Left lung (tissue), 14 donors: ENCODE measurements around the gene PRMT3. TPM values are rescaled to one million over a fixed set of nuclear protein-coding genes. Genes with fewer than 3 reads are reported as not detected.

Source experiments
- ATAC-seq: fragments of 200-7000 bp; cut with Tn5 transposase; one replicate; pipeline ENCODE4 v1.9.1; 2020; ENCODE audit warnings: moderate library complexity
- DNase-seq, 4 donors: peaks; one replicate each; pipeline ENCODE4 v3.0.0-alpha.2; 2013 to 2020
- H3K27ac ChIP-seq, 2 donors: fragments of 200-600 bp; sonication (generic) in 1 of 2; one replicate each; pipeline versions ENCODE4 v1.5.0 to v1.8.0; 2020 to 2021
- H3K27me3 ChIP-seq, 2 donors: fragments of 200-600 bp; sonication (generic) in 1 of 2; one replicate each; pipeline versions ENCODE4 v1.5.0 to v1.8.0; 2020 to 2021
- H3K36me3 ChIP-seq, 2 donors: fragments of 200-600 bp; sonication (generic) in 1 of 2; one replicate each; pipeline versions ENCODE4 v1.5.0 to v1.8.0; 2020 to 2021
- H3K4me1 ChIP-seq, 2 donors: fragments of 200-600 bp; one replicate each; pipeline ENCODE4 v1.8.0; 2021
- H3K4me3 ChIP-seq, 2 donors: fragments of 200-600 bp; sonication (generic) in 1 of 2; one replicate each; pipeline versions ENCODE4 v1.5.0 to v1.8.0; 2020 to 2021; ENCODE audit warnings: mild to moderate bottlenecking in 1 of 2
- H3K9me3 ChIP-seq, 2 donors: fragments of 200-600 bp; sonication (generic) in 1 of 2; one replicate each; pipeline versions ENCODE4 v1.5.0 to v1.8.0; 2020 to 2021
- CTCF ChIP-seq, 2 donors: fragments of 200-600 bp; sonication (generic) in 1 of 2; IDR thresholded peaks; one replicate each; pipeline versions ENCODE4 v1.5.0 to v1.8.0; 2021; ENCODE audit warnings: antibody characterized with exemption in 2 of 2
- intact Hi-C, 2 donors: fragments of 100-400 bp; cut with DNase I; formaldehyde crosslinking; loops; one replicate each; pipeline versions ENCODE4 v1.11.2 to v1.14.2; 2022
- long read RNA-seq, 12 donors: library from polyadenylated mRNA in 2 of 12; unstranded in 2 of 12; transcript quantifications; one replicate each; pipeline ENCODE4 v2.0.0 and lab custom pipeline, GENCODE V29; 2019 to 2026
- polyA plus RNA-seq, 6 donors: library from polyadenylated mRNA; unstranded; fragments of 120-200 nt; gene quantifications; one replicate each; pipeline ENCODE4 v1.2.1, GENCODE V29; 2013; ENCODE audit not compliant: insufficient read length in 6 of 6
- total RNA-seq, 2 donors: library from RNA; stranded (reverse); fragmentation: NEBNext Ultra II Directional; extraction: Animal tissue kit (Norgen Biotek cat#: 25700); gene quantifications; one replicate each; pipeline ENCODE4 v1.2.1, GENCODE V29; 2021
- donor health status: DM: no; HTN: yes; CAD: no.
- donor health status: DM: no; HTN: no; CAD: no.

The PRMT3 gene
- total RNA-seq (10 to 100 TPM in 1 of 2 donors, 1 to 10 TPM in 1; 8.0 to 13.2 TPM), polyA plus RNA-seq (10 to 100 TPM; 13.9 to 17.3 (median 16.0) TPM)
- long read RNA-seq, donor 1, full-length matches to known transcripts: 6 of 6 reads
- long read RNA-seq, donor 1, partial matches to known transcripts: 0 of 6 reads
- long read RNA-seq, donor 1, other reads (novel, unspliced or antisense): 0 of 6 reads
- long read RNA-seq, donor 2, full-length matches to known transcripts: 6 of 6 reads
- long read RNA-seq, donor 2, partial matches to known transcripts: 0 of 6 reads
- long read RNA-seq, donor 2, other reads (novel, unspliced or antisense): 0 of 6 reads
- long read RNA-seq, donor 3, full-length matches to known transcripts: 7 of 7 reads
- long read RNA-seq, donor 3, partial matches to known transcripts: 0 of 7 reads
- long read RNA-seq, donor 3, other reads (novel, unspliced or antisense): 0 of 7 reads
- long read RNA-seq, donor 4, partial matches to known transcripts: 0 of 1 reads
- long read RNA-seq, donor 4, other reads (novel, unspliced or antisense): 0 of 1 reads
- long read RNA-seq, donor 5, full-length matches to known transcripts: 4 of 4 reads
- long read RNA-seq, donor 5, partial matches to known transcripts: 0 of 4 reads
- long read RNA-seq, donor 5, other reads (novel, unspliced or antisense): 0 of 4 reads
- long read RNA-seq, donor 6, full-length matches to known transcripts: 8 of 8 reads
- long read RNA-seq, donor 6, partial matches to known transcripts: 0 of 8 reads
- long read RNA-seq, donor 6, other reads (novel, unspliced or antisense): 0 of 8 reads
- long read RNA-seq, donor 7, full-length matches to known transcripts: 5 of 5 reads
- long read RNA-seq, donor 7, partial matches to known transcripts: 0 of 5 reads
- long read RNA-seq, donor 7, other reads (novel, unspliced or antisense): 0 of 5 reads
- long read RNA-seq, donor 8, full-length matches to known transcripts: 3 of 3 reads
- long read RNA-seq, donor 8, partial matches to known transcripts: 0 of 3 reads
- long read RNA-seq, donor 8, other reads (novel, unspliced or antisense): 0 of 3 reads
- long read RNA-seq, donor 9: 0 reads
- long read RNA-seq, donor 10, partial matches to known transcripts: 0 of 1 reads
- long read RNA-seq, donor 10, other reads (novel, unspliced or antisense): 0 of 1 reads
- long read RNA-seq, donor 11, full-length matches to known transcripts: 4 of 4 reads
- long read RNA-seq, donor 11, partial matches to known transcripts: 0 of 4 reads
- long read RNA-seq, donor 11, other reads (novel, unspliced or antisense): 0 of 4 reads
- long read RNA-seq, donor 12, full-length matches to known transcripts: 7 of 7 reads
- long read RNA-seq, donor 12, partial matches to known transcripts: 0 of 7 reads
- long read RNA-seq, donor 12, other reads (novel, unspliced or antisense): 0 of 7 reads

DNA sequence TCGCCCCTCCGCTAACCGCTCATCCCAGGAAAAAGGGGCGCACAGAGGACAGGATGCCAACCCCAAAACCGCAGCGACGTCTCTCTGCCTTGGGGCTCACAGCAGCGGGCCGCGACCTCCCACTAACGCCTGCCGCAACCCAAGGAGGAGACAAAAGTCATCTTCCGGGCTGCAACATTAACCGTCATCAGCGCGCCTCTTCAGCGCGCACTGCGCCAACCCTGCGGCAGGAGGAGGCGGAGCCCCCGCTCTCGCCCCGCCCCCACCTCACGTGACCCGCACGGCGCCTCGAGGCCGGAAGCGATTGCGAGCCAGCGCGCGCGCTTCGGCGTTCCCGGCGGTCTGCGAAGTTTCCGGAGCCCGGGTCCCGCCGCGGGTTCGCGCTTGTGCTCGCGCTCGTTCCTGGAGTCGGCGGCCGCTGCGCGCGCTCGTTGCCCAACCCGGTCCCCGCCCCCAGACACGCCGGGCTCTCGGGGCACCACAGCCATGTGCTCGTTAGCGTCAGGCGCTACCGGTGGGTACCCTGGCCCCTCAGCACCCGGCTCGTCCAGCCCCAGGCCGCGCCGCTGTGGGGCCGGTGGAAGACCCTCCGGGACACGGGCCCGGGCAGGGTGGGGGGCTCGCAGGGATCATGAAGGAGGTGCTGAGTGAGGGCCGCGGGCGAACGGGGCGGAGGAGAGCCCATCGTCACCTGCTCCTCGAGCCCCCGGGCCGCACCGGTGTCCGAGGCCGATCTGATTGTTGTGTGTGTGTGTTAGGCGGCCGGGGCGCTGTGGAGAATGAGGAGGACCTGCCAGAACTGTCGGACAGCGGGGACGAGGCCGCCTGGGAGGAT, at the start of gene PRMT3:
TSS of gene PRMT3 (plus strand) at position 456 of the 835 bp plus-strand sequence. CDS start at position 487, 31 bp downstream.
- peak; percentile 96 to 99 (median 97) for DNase-seq
- Histone ChIP-seq H3K4me1 (peaks cover 11 to 18% of the 10 kb centered on the region in 2 donors), H3K4me3 (peak within 1 kb of the TSS; percentile 82 to 85), H3K27ac (peak within 1 kb of the TSS; percentile 91 to 92), H3K9me3 (no peaks in the 10 kb centered on the region), H3K27me3 (no peaks in the 10 kb centered on the region), H3K36me3 (peaks cover 0 to 26% of the 10 kb centered on the region in 2 donors)
- ATAC-seq: peak; percentile 97
- peak; percentile 55 to 92 for TF ChIP-seq CTCF (IDR thresholded peaks at IDR 0.05)
- intact Hi-C loops: no loop called here

- DNase-seq (peak in 1 of 4 donors; percentile 41), ATAC-seq (no peak)
- Histone ChIP-seq H3K27ac (no peak overlapping the region), H3K4me3 (no peak overlapping the region), H3K4me1 (no peaks in the 10 kb centered on the region), H3K36me3 (no peaks in the 10 kb centered on the region), H3K27me3 (peaks cover 10 to 37% of the 10 kb centered on the region in 2 donors), H3K9me3 (no peaks in the 10 kb centered on the region)
- no peak for TF ChIP-seq CTCF (IDR thresholded peaks at IDR 0.05)
- intact Hi-C loops: no loop called here
Measured at GRCh38 chr11:20342347-20343141, 45.0 kb upstream of the PRMT3 start.

- intact Hi-C loops: no loop called here
- peaks cover 0 to 10% of the 10 kb centered on the region in 2 donors for H3K27me3 ChIP-seq
- no peaks in the 10 kb centered on the region for H3K9me3 ChIP-seq
- H3K4me1 ChIP-seq: no peaks in the 10 kb centered on the region
- no peak for DNase-seq
- H3K4me3 ChIP-seq: no peak overlapping the region
- no peak overlapping the region for H3K27ac ChIP-seq
- TF ChIP-seq CTCF (IDR thresholded peaks at IDR 0.05): no peak
- no peak for ATAC-seq
- H3K36me3 ChIP-seq: no peaks in the 10 kb centered on the region
Measured at GRCh38 chr11:20351136-20351535, 36.4 kb upstream of the PRMT3 start.

GRCh38 chr11:20351751-20352262, 35.7 kb upstream of the PRMT3 start:
- peaks cover 0 to 10% of the 10 kb centered on the region in 2 donors for H3K27me3 ChIP-seq
- intact Hi-C loops: no loop called here
- DNase-seq (no peak), ATAC-seq (no peak)
- TF ChIP-seq CTCF (IDR thresholded peaks at IDR 0.05): no peak
- H3K4me3 ChIP-seq: no peak overlapping the region
- no peaks in the 10 kb centered on the region for H3K4me1 ChIP-seq
- H3K36me3 ChIP-seq: no peaks in the 10 kb centered on the region
- no peak overlapping the region for H3K27ac ChIP-seq
- H3K9me3 ChIP-seq: no peaks in the 10 kb centered on the region
